ENCODE data around the gene TRAIP. TPM values are rescaled to one million over a fixed set of nuclear protein-coding genes. Genes with fewer than 3 reads are reported as not detected.

TRAIP gene, protein sequence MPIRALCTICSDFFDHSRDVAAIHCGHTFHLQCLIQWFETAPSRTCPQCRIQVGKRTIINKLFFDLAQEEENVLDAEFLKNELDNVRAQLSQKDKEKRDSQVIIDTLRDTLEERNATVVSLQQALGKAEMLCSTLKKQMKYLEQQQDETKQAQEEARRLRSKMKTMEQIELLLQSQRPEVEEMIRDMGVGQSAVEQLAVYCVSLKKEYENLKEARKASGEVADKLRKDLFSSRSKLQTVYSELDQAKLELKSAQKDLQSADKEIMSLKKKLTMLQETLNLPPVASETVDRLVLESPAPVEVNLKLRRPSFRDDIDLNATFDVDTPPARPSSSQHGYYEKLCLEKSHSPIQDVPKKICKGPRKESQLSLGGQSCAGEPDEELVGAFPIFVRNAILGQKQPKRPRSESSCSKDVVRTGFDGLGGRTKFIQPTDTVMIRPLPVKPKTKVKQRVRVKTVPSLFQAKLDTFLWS
- 1 to 10 TPM in 3 of 4 donors, under 1 TPM in 1; 0.82 to 2.2 (median 2.0) TPM for total RNA-seq

- TF ChIP-seq, protein P1, sequence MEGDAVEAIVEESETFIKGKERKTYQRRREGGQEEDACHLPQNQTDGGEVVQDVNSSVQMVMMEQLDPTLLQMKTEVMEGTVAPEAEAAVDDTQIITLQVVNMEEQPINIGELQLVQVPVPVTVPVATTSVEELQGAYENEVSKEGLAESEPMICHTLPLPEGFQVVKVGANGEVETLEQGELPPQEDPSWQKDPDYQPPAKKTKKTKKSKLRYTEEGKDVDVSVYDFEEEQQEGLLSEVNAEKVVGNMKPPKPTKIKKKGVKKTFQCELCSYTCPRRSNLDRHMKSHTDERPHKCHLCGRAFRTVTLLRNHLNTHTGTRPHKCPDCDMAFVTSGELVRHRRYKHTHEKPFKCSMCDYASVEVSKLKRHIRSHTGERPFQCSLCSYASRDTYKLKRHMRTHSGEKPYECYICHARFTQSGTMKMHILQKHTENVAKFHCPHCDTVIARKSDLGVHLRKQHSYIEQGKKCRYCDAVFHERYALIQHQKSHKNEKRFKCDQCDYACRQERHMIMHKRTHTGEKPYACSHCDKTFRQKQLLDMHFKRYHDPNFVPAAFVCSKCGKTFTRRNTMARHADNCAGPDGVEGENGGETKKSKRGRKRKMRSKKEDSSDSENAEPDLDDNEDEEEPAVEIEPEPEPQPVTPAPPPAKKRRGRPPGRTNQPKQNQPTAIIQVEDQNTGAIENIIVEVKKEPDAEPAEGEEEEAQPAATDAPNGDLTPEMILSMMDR (IDR thresholded peaks at IDR 0.05; ENCODE audit: low read depth), result no peak
These were observed at the start of gene TRAIP for GRCh38 chr3:49856181-49857005. Gene TRAIP (minus strand): TSS chr3:49856564. CDS start chr3:49856453, 111 bp downstream.

GRCh38 chr3:49903451-49904424 is 47.4 kb upstream of the TRAIP start, which contains the start of gene MST1R:
Gene MST1R (minus strand): TSS chr3:49903873. CDS start chr3:49903609, 264 bp downstream.
- TF ChIP-seq, protein P1 (IDR thresholded peaks at IDR 0.05; ENCODE audit: low read depth), result no peak

- TF ChIP-seq, protein P1 (IDR thresholded peaks at IDR 0.05; ENCODE audit: low read depth), result no peak
These were observed 46.4 kb upstream of the TRAIP start for GRCh38 chr3:49902511-49903345.

GRCh38 chr3:49901366-49902339 is 45.3 kb upstream of the TRAIP start:
- TF ChIP-seq, protein P1 (IDR thresholded peaks at IDR 0.05; ENCODE audit: low read depth), result no peak

DNA sequence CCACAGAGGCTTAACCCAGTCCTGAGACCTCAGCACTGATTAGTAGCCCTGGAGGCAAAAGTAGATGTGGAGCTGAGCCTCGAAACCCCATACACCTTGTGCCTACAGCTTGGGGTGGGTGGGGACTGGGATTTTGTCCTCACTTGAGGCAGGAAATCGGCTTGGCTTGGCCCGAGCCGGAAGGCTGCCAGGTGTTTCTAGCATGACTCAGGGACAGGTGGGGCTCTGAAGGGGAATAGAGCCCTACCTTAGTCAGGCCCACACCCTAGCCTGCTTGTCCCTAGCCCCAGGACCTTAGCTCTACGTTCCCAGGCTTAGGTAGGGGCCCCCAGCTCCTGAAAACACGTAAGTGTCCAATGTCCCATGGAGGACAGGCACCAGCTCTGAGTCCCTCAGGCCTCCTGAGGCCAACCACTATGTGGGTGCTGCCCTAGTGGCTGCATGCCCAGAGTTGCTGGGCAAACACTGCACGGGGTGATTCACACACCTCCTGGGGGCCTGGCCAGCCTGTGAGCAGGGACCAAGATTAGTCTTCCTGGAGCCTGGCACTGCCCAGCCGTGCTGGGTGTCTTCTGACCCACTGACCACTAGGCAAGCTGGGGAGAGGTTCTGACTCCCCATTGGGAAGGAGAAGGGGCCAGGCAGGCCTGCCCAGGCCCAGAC is 44.3 kb upstream of the TRAIP start:
- TF ChIP-seq, protein P1 (IDR thresholded peaks at IDR 0.05; ENCODE audit: low read depth), result no peak
